ENCODE measurements around the gene SLC3A2. TPM values are rescaled to one million over a fixed set of nuclear protein-coding genes. Genes with fewer than 3 reads are reported as not detected.
A peak's percentile ranks its signal among the peaks of the same experiment; 100 is the strongest.
"Not testable (repeated sequence)": the region's sequence is repeated elsewhere in the genome, so short reads cannot be mapped to it uniquely, and the experiment has no call there.

The SLC3A2 gene
- total RNA-seq: 100 to 1,000 TPM; 309 to 314 TPM

- ChIA-PET POLR2A (interaction anchor here (0.7 to 9.1 kb wide), 22 partner anchors 9 to 329 kb away, joined by 3 to 234 read pairs (median 5); partner anchors contain the start of genes C11orf98, CSKMT, HNRNPUL2 and LBHD1), CTCF (interaction anchor here (0.6 to 3.8 kb wide), 21 partner anchors 15 to 1491 kb away, joined by 3 to 31 read pairs (median 4); partner anchors contain the start of genes STX5, TEX54 and ZBTB3)
- peak within 1 kb of the TSS; percentile 100 for H3K27ac Mint-ChIP-seq
- no peaks in the 10 kb centered on the region for H3K9me3 Mint-ChIP-seq
- peaks cover 66% of the 10 kb centered on the region for H3K36me3 Mint-ChIP-seq
- intact Hi-C loops (cut with micrococcal nuclease): loop anchor here (1.0 to 2.0 kb wide), 9 partner anchors 18 to 258 kb away; partner anchors contain the start of genes HNRNPUL2, NXF1 and TMEM179B
- peaks cover 46% of the 10 kb centered on the region for H3K4me1 Mint-ChIP-seq (ENCODE audit: low read depth)
- H3K27me3 Mint-ChIP-seq: no peaks in the 10 kb centered on the region
- peak within 1 kb of the TSS; percentile 99 for H3K4me3 Mint-ChIP-seq
- peak; percentile 92 for DNase-seq
Observed at GRCh38 chr11:62880803-62881578, at the start of gene SLC3A2. Gene SLC3A2, plus strand, starts transcription at chr11:62880896. Its CDS starts 128 bp downstream, at chr11:62881024.

DNA sequence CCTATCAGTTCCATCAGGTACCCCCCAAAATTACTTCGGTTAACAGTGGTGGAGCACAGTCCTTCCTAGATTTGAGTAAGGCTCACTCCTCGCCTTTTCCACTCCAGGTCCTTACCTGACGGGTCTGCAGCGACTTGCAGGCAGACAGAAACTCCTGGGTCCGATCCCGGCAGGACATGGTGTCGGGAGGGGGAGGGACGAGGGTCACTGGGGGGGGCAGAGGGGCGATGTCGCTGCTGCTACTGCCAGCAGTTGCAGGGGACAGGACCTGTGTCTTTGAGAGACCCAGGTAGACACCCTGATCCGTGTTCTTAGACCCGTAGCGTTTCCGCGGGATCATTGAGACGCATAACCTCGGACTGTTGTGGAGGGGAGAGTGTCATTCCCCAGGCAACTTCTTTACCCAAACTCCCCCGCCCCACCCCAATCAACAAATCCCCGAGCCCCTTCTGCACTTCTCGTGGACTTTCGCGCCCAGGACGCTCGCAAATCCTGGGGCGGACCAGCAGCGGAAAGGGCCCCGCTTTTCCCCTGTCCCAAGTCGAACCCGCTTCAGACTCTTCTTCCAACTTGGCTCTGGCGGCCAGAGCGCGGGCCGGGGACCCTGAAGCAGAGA is 49.7 kb upstream of the SLC3A2 start:
- CTCF ChIA-PET: interaction anchor here (1.0 to 5.0 kb wide), 4 partner anchors 9 to 45 kb away, joined by 4 to 39 read pairs (median 15); partner anchors contain the start of gene TMEM179B
- H3K36me3 Mint-ChIP-seq: peaks cover 27% of the 10 kb centered on the region

GRCh38 chr11:62831520-62832335 is 49.0 kb upstream of the SLC3A2 start, which contains the start of gene STX5:
Gene STX5, minus strand, starts transcription at chr11:62832051. Its CDS starts 808 bp downstream, at chr11:62831243.
- CTCF ChIA-PET: interaction anchor here (0.6 to 3.6 kb wide), 9 partner anchors 8 to 716 kb away, joined by 3 to 26 read pairs (median 4); partner anchors contain the start of gene SLC3A2

More for the DNA sequence above, 49.7 kb upstream of the SLC3A2 start:
- H3K9me3 Mint-ChIP-seq: no peaks in the 10 kb centered on the region
- peak overlapping the region; percentile 84 for H3K4me3 Mint-ChIP-seq
- POLR2A ChIA-PET: interaction anchor here (0.9 to 2.9 kb wide), 12 partner anchors 10 to 166 kb away, joined by 3 to 59 read pairs (median 6); partner anchors contain the start of genes C11orf98, CSKMT, HNRNPUL2 and NXF1
- no peak for DNase-seq
- H3K4me1 Mint-ChIP-seq (ENCODE audit: low read depth): peaks cover 37% of the 10 kb centered on the region
- H3K27ac Mint-ChIP-seq: peak overlapping the region; percentile 93
- intact Hi-C loops (cut with micrococcal nuclease): loop anchor here (1.0 to 2.0 kb wide), 3 partner anchors 8 to 32 kb away; partner anchors contain the start of genes NXF1 and WDR74
- no peaks in the 10 kb centered on the region for H3K27me3 Mint-ChIP-seq

DNA sequence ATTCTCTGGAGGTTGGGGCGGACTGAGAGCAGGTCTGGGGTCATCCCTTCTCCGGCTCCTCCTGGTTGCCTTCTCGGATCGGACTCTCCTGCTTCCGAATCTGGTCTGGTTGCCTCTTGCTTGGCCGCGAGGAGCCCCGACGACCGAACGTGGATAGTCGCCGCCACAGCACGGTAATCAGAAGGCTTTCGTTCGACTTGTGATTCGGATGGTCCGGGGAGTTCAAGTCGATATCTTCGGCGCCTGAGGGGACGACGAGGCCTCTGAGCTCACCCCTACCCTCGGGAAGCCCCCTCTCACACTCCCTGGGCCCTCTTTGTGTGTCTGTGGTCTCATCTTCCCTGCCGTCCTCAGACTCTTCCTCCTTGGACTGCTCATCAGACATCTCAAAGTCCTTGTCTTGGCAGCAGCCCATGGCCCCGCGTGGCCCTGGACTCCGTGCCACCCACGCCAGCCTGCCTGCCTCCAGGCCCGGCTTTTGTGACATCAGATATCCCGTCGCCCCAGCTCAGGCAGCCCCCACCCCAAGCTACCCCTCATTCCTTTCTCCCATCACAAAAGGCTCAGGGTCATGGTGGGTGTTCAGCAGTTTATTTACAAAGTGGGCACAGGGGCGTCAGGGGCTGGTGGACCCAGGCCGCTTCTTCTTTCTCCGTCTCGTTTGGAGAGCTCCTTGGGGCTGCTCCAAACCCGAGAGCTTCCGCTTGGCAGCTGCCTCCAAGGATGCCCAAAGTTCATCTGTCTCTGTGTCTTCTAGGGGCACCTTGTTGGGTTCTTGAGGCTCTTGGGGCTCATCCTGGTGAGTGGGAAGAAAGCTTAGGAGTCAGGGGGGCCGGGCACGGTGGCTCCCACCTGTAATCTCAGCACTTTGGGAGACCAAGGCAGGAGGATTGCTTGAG is 48.1 kb upstream of the SLC3A2 start, which contains the start of gene TEX54:
Gene TEX54 (minus strand): TSS at position 506 of the 899 bp plus-strand sequence.
- POLR2A ChIA-PET: interaction anchor here (0.6 to 2.9 kb wide), 14 partner anchors 8 to 1947 kb away, joined by 3 to 59 read pairs (median 5); partner anchors contain the start of genes NXF1, SLC3A2 and ZBTB3

More at GRCh38 chr11:62831520-62832335, 49.0 kb upstream of the SLC3A2 start, which contains the start of gene STX5:
- intact Hi-C loops (cut with micrococcal nuclease): loop anchor here (1.0 to 2.0 kb wide), 6 partner anchors 8 to 241 kb away; partner anchors contain the start of genes C11orf98, CSKMT, NXF1 and TMEM223
- H3K27me3 Mint-ChIP-seq: no peaks in the 10 kb centered on the region
- no peaks in the 10 kb centered on the region for H3K9me3 Mint-ChIP-seq
- peaks cover 31% of the 10 kb centered on the region for H3K36me3 Mint-ChIP-seq
- DNase-seq: peak; percentile 100
- POLR2A ChIA-PET: interaction anchor here (0.6 to 2.9 kb wide), 16 partner anchors 9 to 1948 kb away, joined by 3 to 59 read pairs (median 5); partner anchors contain the start of genes HNRNPUL2, NXF1, SLC3A2 and ZBTB3
- H3K27ac Mint-ChIP-seq: peak within 1 kb of the TSS; percentile 93
- H3K4me3 Mint-ChIP-seq: peak within 1 kb of the TSS; percentile 84
- H3K4me1 Mint-ChIP-seq (ENCODE audit: low read depth): peaks cover 42% of the 10 kb centered on the region

GRCh38 chr11:62835336-62835735 is 45.4 kb upstream of the SLC3A2 start:
- no peaks in the 10 kb centered on the region for H3K9me3 Mint-ChIP-seq
- H3K4me1 Mint-ChIP-seq (ENCODE audit: low read depth): peaks cover 46% of the 10 kb centered on the region
- peaks cover 37% of the 10 kb centered on the region for H3K36me3 Mint-ChIP-seq
- no peaks in the 10 kb centered on the region for H3K27me3 Mint-ChIP-seq
- intact Hi-C loops (cut with micrococcal nuclease): no loop called here
- ChIA-PET CTCF (no interaction called here), POLR2A (interaction anchor here (1.3 kb wide), 1 partner anchor 45 kb away, joined by 3 read pairs; the partner anchor contains the start of gene SLC3A2)
- no peak overlapping the region for H3K27ac Mint-ChIP-seq
- H3K4me3 Mint-ChIP-seq: no peak overlapping the region
- no peak for DNase-seq

More for the DNA sequence above, 48.1 kb upstream of the SLC3A2 start, which contains the start of gene TEX54:
- CTCF ChIA-PET: interaction anchor here (0.7 to 3.6 kb wide), 7 partner anchors 7 to 717 kb away, joined by 3 to 26 read pairs (median 3); partner anchors contain the start of gene SLC3A2
- Mint-ChIP-seq H3K27ac (peak within 1 kb of the TSS; percentile 93), H3K36me3 (peaks cover 27% of the 10 kb centered on the region), H3K27me3 (no peaks in the 10 kb centered on the region), H3K4me3 (peak within 1 kb of the TSS; percentile 84), H3K4me1 (ENCODE audit: low read depth) (peaks cover 44% of the 10 kb centered on the region), H3K9me3 (no peaks in the 10 kb centered on the region)
- intact Hi-C loops (cut with micrococcal nuclease): loop anchor here (1.0 to 2.0 kb wide), 3 partner anchors 40 to 242 kb away; partner anchors contain the start of genes C11orf98, CSKMT, TMEM223 and TUT1
- no peak for DNase-seq

DNA sequence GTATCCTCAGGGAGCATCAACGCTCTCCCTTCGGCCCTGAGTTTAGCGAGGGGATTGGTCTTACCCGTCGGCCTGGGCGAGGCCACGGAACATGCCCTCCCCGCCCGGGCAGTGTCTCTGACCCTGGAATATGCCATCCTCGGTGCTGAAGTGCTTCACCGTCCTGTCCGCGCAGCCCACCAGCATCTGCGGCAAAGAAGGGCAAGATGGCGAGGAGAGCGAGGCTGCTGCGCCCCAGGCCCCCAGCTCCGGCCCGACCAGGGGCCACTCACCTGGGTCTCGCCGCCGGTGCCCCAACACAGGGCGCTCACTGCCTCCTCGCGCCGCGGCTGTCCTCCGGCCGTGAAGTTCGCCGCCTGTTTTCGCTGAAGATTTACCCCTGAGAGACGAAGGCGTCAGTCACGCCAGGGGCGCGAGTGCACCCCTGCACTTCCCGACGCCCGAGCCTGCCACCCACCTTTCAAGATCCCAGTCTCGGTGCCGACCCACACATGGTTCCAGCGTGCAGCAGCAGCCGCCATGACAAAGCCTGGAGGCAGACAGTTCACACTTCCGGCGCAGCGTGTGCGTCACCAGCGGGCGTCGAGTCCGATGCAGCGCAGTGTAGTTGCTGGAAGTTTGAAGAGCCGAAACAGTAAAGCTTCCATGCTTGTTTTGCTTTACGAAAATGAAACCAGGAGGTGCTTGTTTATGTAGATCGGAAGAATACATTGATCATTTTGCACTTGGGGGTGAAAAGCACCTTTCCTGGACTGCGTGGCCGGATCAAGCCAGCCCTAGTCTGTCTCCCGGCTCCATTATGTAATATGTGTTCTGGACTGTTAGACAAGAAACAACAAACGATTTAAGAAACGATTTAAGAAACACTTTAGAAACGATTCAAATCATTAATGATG is 41.4 kb upstream of the SLC3A2 start, which contains the start of gene WDR74:
Gene WDR74 (minus strand): TSS at position 541 of the 896 bp plus-strand sequence. CDS start 20 bp downstream, at position 521.
- CTCF ChIA-PET: interaction anchor here (0.9 to 3.4 kb wide), 4 partner anchors 8 to 53 kb away, joined by 3 to 32 read pairs (median 8); partner anchors contain the start of genes STX5 and TMEM179B
- no peak within 1 kb of the TSS for H3K4me3 Mint-ChIP-seq
- H3K27ac Mint-ChIP-seq: no peak within 1 kb of the TSS
- H3K27me3 Mint-ChIP-seq: no peaks in the 10 kb centered on the region
- no peaks in the 10 kb centered on the region for H3K9me3 Mint-ChIP-seq
- peaks cover 28% of the 10 kb centered on the region for H3K36me3 Mint-ChIP-seq
- peaks cover 32% of the 10 kb centered on the region for H3K4me1 Mint-ChIP-seq (ENCODE audit: low read depth)
- POLR2A ChIA-PET: interaction anchor here (0.7 to 7.0 kb wide), 13 partner anchors 7 to 265 kb away, joined by 3 to 443 read pairs (median 6); partner anchors contain the start of genes BSCL2, EEF1G, GNG3 and NXF1
- intact Hi-C loops (cut with micrococcal nuclease): loop anchor here (1.0 kb wide), 4 partner anchors 8 to 130 kb away; partner anchors contain the start of genes TMEM179B and TMEM223
- peak; percentile 96 for DNase-seq

- peak; percentile 91 for DNase-seq
- not testable (repeated sequence) for H3K4me3 Mint-ChIP-seq, H3K27ac Mint-ChIP-seq, H3K27me3 Mint-ChIP-seq, H3K9me3 Mint-ChIP-seq
- POLR2A ChIA-PET: interaction anchor here (0.6 to 7.0 kb wide), 46 partner anchors 8 to 298 kb away, joined by 3 to 443 read pairs (median 5); partner anchors contain the start of genes B3GAT3, BSCL2, C11orf98 and CSKMT
- CTCF ChIA-PET: interaction anchor here (0.6 to 3.4 kb wide), 9 partner anchors 8 to 1682 kb away, joined by 3 to 32 read pairs (median 3); partner anchors contain the start of genes SLC3A2, TEX54 and TMEM179B
- intact Hi-C loops (cut with micrococcal nuclease): loop anchor here (1.0 to 5.0 kb wide), 6 partner anchors 36 to 284 kb away; partner anchors contain the start of genes EML3, NXF1, ROM1 and TAF6L
- Mint-ChIP-seq H3K36me3 (peaks cover 16% of the 10 kb centered on the region), H3K4me1 (ENCODE audit: low read depth) (peaks cover 23% of the 10 kb centered on the region)
Observed at GRCh38 chr11:62840721-62841360, 39.9 kb upstream of the SLC3A2 start.

DNA sequence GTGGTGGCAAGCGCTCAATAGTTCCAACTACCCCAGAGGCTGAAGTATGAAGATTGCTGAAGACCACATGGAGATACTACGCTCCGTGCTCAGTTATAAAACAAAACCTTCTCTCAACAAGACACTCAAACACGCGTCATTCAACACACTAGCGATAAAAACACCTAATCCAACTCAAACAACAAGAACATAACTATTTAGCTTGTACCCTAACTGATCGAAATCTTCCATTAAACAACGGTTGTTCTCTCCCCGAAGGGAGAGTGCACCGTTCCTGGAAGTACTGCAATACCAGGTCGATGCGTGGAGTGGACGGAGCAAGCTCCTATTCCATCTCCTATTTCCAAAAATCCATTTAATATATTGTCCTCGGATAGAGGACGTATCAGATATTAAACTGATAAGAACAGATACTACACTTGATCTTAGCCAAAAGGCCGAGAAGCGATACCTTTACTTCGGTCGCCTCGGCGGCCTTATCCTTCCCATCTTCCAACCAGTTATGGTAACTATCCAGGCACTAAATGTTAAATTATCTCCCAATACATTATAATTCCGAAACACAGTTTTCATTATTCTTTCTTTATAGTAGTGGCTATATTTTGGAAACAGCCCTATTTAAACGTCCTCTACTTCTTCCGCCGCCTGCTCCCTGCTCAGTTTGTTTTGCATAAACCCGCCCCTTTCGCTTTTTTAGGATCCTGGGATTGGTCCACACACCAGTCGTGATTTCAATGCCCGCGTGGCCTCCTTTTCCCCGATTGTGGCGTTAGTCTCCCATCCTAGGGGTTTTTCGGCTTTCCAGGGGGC is 39.1 kb upstream of the SLC3A2 start:
- Mint-ChIP-seq H3K27me3 (no peaks in the 10 kb centered on the region), H3K4me3 (no peak overlapping the region), H3K9me3 (no peaks in the 10 kb centered on the region), H3K4me1 (ENCODE audit: low read depth) (peaks cover 18% of the 10 kb centered on the region), H3K36me3 (peaks cover 13% of the 10 kb centered on the region), H3K27ac (no peak overlapping the region)
- DNase-seq: peak; percentile 88
- ChIA-PET CTCF (interaction anchor here (0.6 to 3.4 kb wide), 8 partner anchors 9 to 1683 kb away, joined by 3 to 32 read pairs (median 4); partner anchors contain the start of genes SLC3A2, TEX54 and TMEM179B), POLR2A (interaction anchor here (0.6 to 7.0 kb wide), 45 partner anchors 9 to 299 kb away, joined by 3 to 443 read pairs (median 5); partner anchors contain the start of genes B3GAT3, BSCL2, C11orf98 and CSKMT)
- intact Hi-C loops (cut with micrococcal nuclease): loop anchor here (1.0 to 5.0 kb wide), 5 partner anchors 14 to 284 kb away; partner anchors contain the start of genes EML3, ROM1 and TTC9C

Measured in activated CD4-positive, alpha-beta memory T cell treated with anti-CD3 and anti-CD28 coated beads for 36 hours (primary cell).